ENCODE data around the gene LDB3.

LDB3 gene

DNA sequence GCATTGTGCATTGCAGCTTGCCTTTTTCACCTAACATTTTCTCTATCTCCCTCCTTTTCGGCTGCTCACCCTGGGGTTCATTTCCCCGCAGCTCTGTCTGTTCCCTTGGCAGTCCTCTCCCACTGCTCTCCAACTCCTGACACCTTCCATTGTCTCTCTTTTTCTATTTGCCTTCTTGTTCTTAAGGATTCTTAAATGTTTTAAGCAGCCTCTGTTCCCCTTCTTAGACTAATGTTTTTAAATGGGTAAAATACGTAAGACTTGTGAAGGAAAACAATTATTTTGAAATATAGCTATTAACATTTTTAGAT, 107.5 kb downstream of the LDB3 start:
- H3K79me2 ChIP-seq (ENCODE audit: low read length), result no peaks in the 10 kb centered on the region
- no peak for DNase-seq
- no peak overlapping the region for H3K27ac ChIP-seq (ENCODE audit: low read length)
- no peaks in the 10 kb centered on the region for H3K27me3 ChIP-seq (replicated peaks; ENCODE audit: insufficient read depth, low read length)
- H3K9me3 ChIP-seq (replicated peaks; ENCODE audit: insufficient read depth, low read length), result no peaks in the 10 kb centered on the region
- peaks cover 6% of the 10 kb centered on the region; the same call in 1 of the 2 replicates for H3F3A ChIP-seq (ENCODE audit: insufficient read depth, low read length)
- no peaks in the 10 kb centered on the region for H4K20me1 ChIP-seq (ENCODE audit: insufficient read depth, low read length)
- peaks cover 11% of the 10 kb centered on the region for H3K4me1 ChIP-seq (ENCODE audit: low read length)
- H2AFZ ChIP-seq (ENCODE audit: low read length), result no peak overlapping the region
- TF ChIP-seq EZH2phosphoT487 (IDR thresholded peaks at IDR 0.05; ENCODE audit: low read length) (no peak), EZH2 (optimal IDR thresholded peaks at IDR 0.05; ENCODE audit: low read depth, low read length) (no peak)
- TF ChIP-seq, protein P1, sequence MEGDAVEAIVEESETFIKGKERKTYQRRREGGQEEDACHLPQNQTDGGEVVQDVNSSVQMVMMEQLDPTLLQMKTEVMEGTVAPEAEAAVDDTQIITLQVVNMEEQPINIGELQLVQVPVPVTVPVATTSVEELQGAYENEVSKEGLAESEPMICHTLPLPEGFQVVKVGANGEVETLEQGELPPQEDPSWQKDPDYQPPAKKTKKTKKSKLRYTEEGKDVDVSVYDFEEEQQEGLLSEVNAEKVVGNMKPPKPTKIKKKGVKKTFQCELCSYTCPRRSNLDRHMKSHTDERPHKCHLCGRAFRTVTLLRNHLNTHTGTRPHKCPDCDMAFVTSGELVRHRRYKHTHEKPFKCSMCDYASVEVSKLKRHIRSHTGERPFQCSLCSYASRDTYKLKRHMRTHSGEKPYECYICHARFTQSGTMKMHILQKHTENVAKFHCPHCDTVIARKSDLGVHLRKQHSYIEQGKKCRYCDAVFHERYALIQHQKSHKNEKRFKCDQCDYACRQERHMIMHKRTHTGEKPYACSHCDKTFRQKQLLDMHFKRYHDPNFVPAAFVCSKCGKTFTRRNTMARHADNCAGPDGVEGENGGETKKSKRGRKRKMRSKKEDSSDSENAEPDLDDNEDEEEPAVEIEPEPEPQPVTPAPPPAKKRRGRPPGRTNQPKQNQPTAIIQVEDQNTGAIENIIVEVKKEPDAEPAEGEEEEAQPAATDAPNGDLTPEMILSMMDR (IDR thresholded peaks at IDR 0.05; ENCODE audit: low read length), result no peak
- no peak overlapping the region for H3K4me3 ChIP-seq (ENCODE audit: low read length)
- no peaks in the 10 kb centered on the region for H3K36me3 ChIP-seq (replicated peaks; ENCODE audit: insufficient read depth, low read length)
- H3K9me2 ChIP-seq (replicated peaks; ENCODE audit: insufficient read depth, low read length), result no peaks in the 10 kb centered on the region
- H3K4me2 ChIP-seq (ENCODE audit: low read depth, low read length), result no peak overlapping the region
- no peak overlapping the region for H3K9ac ChIP-seq (ENCODE audit: low read length)

DNA sequence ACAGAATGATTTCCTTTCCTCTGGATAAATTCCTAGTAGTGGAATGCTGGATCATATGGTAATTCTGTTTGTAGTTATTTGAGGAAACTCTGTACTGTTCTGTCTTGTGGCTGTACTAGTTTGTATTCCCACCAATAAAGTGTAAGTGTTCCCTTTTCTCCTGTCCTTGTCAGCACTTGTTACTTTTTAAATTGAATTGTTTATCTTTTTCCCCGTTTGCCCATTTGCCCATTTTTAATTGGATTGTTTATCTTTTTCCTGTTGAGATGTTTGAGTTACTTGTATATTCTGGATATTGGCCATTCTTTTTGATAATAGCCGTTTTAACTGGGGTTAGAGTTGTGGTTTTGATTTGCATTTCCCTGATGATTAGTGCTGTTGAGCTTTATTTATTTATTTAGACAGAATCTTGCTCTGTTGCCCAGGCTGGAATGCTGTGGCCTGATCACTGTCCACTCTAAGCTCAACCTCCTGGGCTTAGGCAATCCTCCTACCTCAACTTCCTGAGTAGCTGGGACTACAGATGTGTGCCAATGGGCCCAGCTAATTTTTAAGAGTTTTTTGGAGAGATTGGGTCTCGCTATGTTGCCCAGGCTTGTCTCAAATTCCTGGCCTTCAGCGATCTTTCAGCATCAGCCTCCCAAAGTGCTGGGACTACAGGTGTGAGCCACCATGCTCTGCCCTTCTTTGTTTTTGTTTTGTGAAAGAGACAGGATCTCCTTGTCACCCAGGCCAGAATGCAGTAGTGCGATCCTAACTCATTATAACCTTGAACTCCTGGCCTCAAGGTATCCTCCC, 111.1 kb downstream of the LDB3 start:
- Histone ChIP-seq H3K36me3 (replicated peaks; ENCODE audit: insufficient read depth, low read length) (no peaks in the 10 kb centered on the region), H3K79me2 (ENCODE audit: low read length) (no peaks in the 10 kb centered on the region; the same call in 1 of the 2 replicates), H2AFZ (ENCODE audit: low read length) (no peak overlapping the region), H4K20me1 (ENCODE audit: insufficient read depth, low read length) (no peaks in the 10 kb centered on the region), H3K27ac (ENCODE audit: low read length) (no peak overlapping the region), H3F3A (ENCODE audit: insufficient read depth, low read length) (peaks cover 6% of the 10 kb centered on the region; the same call in 1 of the 2 replicates), H3K9me2 (replicated peaks; ENCODE audit: insufficient read depth, low read length) (no peaks in the 10 kb centered on the region), H3K4me1 (ENCODE audit: low read length) (peaks cover 11% of the 10 kb centered on the region), H3K9me3 (replicated peaks; ENCODE audit: insufficient read depth, low read length) (no peaks in the 10 kb centered on the region), H3K9ac (ENCODE audit: low read length) (no peak overlapping the region), H3K27me3 (replicated peaks; ENCODE audit: insufficient read depth, low read length) (no peaks in the 10 kb centered on the region), H3K4me3 (ENCODE audit: low read length) (no peak overlapping the region), H3K4me2 (ENCODE audit: low read depth, low read length) (no peak overlapping the region)
- no peak for TF ChIP-seq EZH2phosphoT487 (IDR thresholded peaks at IDR 0.05; ENCODE audit: low read length)
- no peak for TF ChIP-seq EZH2 (optimal IDR thresholded peaks at IDR 0.05; ENCODE audit: low read depth, low read length)
- TF ChIP-seq, protein P1 (IDR thresholded peaks at IDR 0.05; ENCODE audit: low read length), result no peak
- DNase-seq, result no peak

DNA sequence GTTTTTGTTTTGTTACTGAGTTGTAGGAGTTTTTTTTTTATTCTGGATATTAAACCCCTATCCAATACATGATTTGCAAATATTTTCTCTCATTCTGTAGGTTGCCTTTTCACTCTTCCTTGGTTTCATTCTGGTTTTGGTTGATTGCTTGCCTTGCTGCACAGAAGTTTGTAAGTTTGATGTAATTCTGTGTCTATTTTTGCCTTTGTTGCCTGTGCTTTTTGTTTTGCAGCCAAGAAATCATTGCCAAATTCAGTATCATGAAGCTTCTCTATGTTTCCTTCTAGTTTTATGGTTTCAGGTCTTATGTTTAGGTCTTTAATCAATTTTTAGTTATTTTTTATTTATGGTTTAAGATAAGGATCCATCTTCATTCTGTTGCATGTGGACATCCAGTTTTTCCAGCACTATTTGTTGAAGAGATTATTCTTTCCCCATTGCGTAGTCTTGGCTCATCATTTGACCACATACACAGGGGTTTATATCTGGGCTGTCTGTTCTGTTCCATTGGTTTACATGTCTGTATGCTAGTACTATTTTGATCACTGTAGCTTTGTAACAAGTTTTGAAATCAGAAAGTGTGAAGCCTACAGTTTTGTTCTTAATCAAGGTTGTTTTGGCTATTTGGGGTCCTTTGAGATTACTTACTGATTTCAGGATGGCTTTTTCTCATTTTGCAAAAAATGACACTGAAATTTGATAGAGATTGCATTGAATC, 114.5 kb downstream of the LDB3 start:
- Histone ChIP-seq H3K9me2 (replicated peaks; ENCODE audit: insufficient read depth, low read length) (no peaks in the 10 kb centered on the region), H3F3A (ENCODE audit: insufficient read depth, low read length) (no peaks in the 10 kb centered on the region), H2AFZ (ENCODE audit: low read length) (no peak overlapping the region), H4K20me1 (ENCODE audit: insufficient read depth, low read length) (no peaks in the 10 kb centered on the region), H3K27me3 (replicated peaks; ENCODE audit: insufficient read depth, low read length) (no peaks in the 10 kb centered on the region), H3K9ac (ENCODE audit: low read length) (no peak overlapping the region), H3K36me3 (replicated peaks; ENCODE audit: insufficient read depth, low read length) (no peaks in the 10 kb centered on the region), H3K79me2 (ENCODE audit: low read length) (no peaks in the 10 kb centered on the region; the same call in 1 of the 2 replicates), H3K9me3 (replicated peaks; ENCODE audit: insufficient read depth, low read length) (no peaks in the 10 kb centered on the region), H3K4me2 (ENCODE audit: low read depth, low read length) (no peak overlapping the region), H3K27ac (ENCODE audit: low read length) (no peak overlapping the region), H3K4me3 (ENCODE audit: low read length) (no peak overlapping the region), H3K4me1 (ENCODE audit: low read length) (no peaks in the 10 kb centered on the region)
- no peak for TF ChIP-seq EZH2phosphoT487 (IDR thresholded peaks at IDR 0.05; ENCODE audit: low read length)
- TF ChIP-seq, protein P1 (IDR thresholded peaks at IDR 0.05; ENCODE audit: low read length), result no peak
- no peak for TF ChIP-seq EZH2 (optimal IDR thresholded peaks at IDR 0.05; ENCODE audit: low read depth, low read length)
- no peak for DNase-seq
